Cardiac fibroblast (primary cell): ENCODE data around the gene VPS39.

ENCODE experiments used
- DNase-seq, 2 donors: peaks; one replicate each; pipeline versions ENCODE4 v3.0.0 to v3.0.0-alpha.2; 2010; ENCODE audit warnings: low read depth in 2 of 2
- H3K4me3 ChIP-seq, 2 donors: replicated peaks in 1 of 2; 1 replicate in 1 of 2; 2 replicates in 1 of 2; pipeline ENCODE4 v1.5.1; 2011; ENCODE audit warnings: low read depth in 2 of 2, low read length in 2 of 2, mild to moderate bottlenecking in 2 of 2, moderate library complexity in 1 of 2
- TF ChIP-seq, protein P1 (sequence below): IDR thresholded peaks from one replicate; pipeline ENCODE4 v1.5.1; 2011; ENCODE audit warnings: low read depth, mild to moderate bottlenecking, low read length, inconsistent platforms

The VPS39 gene

GRCh38 chr15:42190370-42190769 lies 17.7 kb downstream of the VPS39 start:
- no peak overlapping the region for H3K4me3 ChIP-seq
- DNase-seq, result no peak
- TF ChIP-seq, protein P1, sequence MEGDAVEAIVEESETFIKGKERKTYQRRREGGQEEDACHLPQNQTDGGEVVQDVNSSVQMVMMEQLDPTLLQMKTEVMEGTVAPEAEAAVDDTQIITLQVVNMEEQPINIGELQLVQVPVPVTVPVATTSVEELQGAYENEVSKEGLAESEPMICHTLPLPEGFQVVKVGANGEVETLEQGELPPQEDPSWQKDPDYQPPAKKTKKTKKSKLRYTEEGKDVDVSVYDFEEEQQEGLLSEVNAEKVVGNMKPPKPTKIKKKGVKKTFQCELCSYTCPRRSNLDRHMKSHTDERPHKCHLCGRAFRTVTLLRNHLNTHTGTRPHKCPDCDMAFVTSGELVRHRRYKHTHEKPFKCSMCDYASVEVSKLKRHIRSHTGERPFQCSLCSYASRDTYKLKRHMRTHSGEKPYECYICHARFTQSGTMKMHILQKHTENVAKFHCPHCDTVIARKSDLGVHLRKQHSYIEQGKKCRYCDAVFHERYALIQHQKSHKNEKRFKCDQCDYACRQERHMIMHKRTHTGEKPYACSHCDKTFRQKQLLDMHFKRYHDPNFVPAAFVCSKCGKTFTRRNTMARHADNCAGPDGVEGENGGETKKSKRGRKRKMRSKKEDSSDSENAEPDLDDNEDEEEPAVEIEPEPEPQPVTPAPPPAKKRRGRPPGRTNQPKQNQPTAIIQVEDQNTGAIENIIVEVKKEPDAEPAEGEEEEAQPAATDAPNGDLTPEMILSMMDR, result no peak

DNA sequence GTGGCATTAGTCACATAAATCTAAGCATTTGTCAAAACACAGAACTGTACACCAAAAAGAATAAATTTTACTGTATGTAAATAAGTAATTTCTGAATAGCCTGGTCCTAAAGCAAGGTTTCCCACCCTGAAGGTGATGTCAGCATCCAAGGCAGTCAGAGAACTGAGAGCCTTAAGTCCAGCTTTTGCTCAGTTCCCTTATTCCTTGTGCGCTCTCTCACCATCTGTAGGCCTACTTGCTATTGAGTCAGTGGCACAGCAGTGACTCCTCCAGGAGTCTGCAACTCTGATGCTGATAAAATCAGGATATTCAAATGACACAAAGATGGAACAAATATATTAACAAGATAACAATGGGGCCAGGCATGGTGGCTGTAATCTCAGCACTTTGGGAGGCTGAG lies 22.3 kb downstream of the VPS39 start:
- TF ChIP-seq, protein P1, result no peak
- no peak for DNase-seq
- no peak overlapping the region for H3K4me3 ChIP-seq

GRCh38 chr15:42184736-42185135 lies 23.4 kb downstream of the VPS39 start:
- H3K4me3 ChIP-seq, result no peak overlapping the region
- TF ChIP-seq, protein P1, result no peak
- no peak for DNase-seq

DNA sequence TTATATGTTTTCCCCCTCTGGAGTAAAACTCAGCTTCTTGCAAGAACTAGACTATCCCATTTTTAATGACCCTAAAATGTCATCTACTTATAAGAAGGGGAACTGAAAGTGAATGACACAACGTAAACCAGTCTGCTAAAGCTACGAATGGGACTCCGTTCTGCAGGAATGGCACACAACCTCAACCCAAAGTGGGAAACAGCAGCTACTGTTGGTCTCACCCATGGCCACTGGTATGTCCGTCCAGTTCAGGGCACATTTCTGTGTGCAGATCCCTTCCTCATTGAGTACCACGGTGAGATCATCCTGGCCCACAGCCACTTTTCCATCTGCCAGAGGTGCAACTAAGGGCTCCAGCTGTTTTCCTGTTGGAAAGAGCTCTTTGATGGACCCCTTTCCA lies 23.8 kb downstream of the VPS39 start:
- TF ChIP-seq, protein P1, result no peak
- peak in 1 of 2 donors; percentile 13 for DNase-seq
- no peak overlapping the region for H3K4me3 ChIP-seq

- TF ChIP-seq, protein P1, result no peak
- DNase-seq, result no peak
- no peak overlapping the region for H3K4me3 ChIP-seq
Measured at GRCh38 chr15:42182961-42183360, 25.1 kb downstream of the VPS39 start.

DNA sequence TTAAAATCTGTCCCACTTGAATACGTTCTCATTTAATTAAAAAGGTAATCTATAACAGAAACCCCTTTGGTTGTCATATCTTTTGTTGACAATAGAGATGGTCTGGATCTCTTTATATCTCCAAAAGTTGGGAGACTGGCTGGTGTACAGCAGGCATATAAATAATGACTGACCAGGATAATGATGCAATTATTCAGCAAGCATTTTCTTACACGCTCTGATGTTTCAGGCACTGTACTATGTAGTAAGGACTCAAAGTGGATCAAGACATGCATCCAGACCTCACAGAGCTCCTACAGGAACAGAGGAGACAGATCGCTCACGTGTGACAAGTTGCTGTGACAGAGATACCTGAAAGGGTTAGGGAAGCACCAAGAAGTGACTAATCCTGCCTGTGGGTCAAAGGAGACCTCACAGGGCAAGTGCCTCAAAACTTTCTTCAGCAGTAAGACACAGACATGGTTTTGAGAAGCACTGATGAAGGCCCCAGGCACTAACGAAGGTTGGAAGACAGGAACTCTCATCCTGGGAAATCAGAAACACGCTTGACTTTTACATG lies 25.7 kb downstream of the VPS39 start:
- DNase-seq, result no peak
- TF ChIP-seq, protein P1, result no peak
- no peak overlapping the region for H3K4me3 ChIP-seq

GRCh38 chr15:42178056-42178455 lies 30.0 kb downstream of the VPS39 start:
- no peak for DNase-seq
- H3K4me3 ChIP-seq, result no peak overlapping the region
- TF ChIP-seq, protein P1, result no peak
